Measurements from ENCODE around the gene ZBTB12.

ZBTB12 gene

DNA sequence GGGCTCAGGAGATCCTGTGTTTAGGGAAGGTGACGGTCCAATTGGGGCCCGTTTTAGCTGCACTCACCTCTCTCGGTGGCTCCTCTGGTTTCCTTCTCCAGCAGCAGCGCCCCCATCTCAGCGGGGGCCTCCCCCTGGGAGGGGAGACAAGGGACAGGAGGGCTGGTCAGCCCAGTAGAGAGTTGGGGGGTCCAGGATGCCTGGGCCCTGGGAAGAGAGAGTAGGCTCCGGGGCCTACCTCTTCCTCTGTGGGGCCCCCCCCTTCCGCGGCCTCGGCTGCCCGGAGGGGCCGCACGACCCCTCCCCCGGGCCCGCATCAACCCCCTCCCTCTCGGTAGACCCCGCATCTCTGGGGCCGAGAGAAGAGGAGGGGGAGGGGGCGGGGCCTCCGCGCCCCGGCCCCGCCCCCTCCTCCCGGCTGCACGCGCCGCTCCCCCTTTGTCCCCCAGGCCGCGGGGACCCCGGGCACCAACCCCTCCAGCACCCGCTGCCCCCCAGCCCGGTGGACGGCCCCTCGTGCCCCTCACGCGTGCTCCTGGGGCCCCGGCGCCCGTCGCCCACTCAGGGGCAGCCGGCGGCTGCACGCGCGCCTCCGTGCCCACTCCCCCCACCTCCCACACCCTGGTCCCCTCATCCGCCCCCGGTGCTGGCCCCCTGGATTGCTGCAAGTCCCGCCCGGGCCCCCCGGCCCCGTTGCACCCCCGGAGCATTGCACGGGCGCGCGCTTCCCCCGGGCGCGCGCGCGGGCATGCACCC lies 4.9 kb downstream of the ZBTB12 start:
- no peak for DNase-seq

DNA sequence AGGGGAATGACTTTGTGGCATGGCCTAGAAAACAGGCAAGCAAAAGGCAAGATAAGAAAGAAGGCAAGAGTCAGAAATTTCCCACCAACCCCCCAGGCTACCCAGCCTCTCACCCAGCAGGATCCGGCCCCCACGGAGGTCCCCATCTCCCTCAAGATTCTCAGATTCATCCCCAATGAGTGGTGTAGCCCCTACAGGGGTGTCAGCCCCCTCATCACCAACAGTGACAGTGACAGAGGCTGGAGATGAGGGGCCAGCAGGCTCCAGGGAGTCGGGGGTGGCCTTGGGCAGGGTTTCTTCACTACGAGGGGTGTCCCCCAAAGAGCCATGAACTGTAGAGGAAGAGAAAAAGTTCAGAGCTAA lies 5.4 kb downstream of the ZBTB12 start:
- no peak for DNase-seq

DNA sequence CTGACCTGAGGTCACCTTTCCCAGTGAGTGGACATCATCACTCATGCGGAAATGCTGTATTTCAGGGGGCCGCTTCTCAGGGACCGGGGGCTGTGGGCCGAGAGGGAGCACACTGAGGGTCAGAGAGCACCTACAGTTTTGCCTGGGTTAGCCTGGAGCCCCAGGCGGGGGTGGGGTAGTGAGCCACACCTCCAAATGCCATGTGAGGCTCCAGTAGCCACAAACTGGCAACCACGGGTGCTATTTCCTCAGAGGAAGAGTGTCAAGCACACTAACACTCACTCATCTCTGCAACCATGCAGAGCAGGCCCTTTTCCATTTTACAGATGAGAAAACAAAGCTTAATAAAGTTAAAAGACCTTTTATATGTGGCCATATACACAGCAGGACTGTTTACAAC lies 9.1 kb downstream of the ZBTB12 start:
- no peak for DNase-seq

DNA sequence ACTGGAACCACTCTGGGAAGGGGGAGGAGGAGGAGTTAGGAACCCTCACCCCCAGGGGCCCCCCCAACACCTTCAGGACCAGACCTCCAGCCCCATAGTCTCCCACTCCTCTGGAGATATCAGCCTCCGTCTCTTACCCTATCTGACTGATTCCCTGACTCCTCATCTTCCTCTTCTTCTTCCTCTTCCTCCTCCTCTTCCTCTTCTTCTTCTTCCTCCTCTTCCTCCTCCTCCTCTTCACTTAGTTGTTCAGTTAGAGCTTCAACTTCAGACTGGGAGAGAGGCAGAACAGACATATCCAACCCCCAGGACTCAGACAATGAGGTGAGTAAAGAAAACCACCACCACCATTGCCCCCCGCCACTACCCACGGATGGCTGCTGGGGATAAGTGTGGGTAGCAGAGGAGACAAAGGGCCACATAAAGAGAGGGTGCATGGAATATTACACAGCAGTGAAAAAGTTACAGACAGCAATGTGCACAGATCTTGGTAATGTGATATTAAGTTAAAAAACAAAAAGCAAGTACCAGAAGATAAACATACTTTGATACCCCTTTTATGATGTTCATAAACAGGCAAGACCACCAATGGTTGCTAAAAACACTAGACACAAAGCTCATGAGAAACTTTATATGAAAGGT lies 12.4 kb downstream of the ZBTB12 start:
- no peak for DNase-seq

DNA sequence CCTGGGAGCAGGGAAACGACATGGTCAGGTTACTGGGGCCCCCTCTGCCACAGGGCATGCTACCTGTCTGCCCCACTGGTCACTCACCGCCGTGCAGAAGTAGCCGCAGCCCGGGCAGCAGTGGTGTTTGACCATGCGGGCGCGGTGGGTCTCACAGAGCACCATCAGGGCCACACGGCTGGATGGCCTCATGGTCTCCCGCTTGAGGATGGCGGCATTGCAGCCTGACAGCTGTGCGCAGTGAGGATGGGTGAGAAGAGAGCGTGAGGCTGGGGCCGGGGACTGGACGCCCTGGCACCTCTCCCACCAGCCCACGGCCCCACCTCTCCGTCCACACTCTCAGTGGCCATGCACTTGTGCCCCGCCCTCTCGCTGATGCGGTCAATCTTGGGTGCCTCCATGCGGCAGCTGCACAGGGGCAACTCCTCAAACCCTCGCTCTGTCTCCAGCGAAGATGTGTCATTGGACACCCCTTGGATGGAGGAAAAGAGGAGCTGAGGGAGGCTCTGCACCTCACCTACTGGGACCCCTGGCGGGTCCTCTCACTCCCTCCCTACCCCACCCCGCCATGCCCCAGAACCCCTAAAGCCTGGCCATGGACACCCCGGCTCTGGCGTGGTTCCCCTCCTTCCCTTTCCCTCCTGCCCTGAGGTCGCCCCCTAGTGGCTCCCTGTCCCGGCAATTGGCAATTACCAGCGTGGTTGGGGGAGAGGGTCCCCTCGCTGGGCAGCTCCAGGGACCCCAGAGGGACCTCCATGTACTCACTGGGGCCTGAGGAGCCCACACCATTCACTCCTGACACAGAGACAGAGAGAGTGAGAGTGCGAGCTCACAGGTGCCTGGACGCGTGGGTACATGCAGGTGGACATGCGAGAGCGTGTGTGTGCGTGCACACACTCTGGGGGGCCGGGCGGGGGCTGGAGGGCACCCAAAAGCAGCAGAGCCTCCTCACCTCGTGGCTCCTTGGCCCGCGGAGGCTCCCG lies 13.3 kb downstream of the ZBTB12 start:
- peak; percentile 53 for DNase-seq

DNA sequence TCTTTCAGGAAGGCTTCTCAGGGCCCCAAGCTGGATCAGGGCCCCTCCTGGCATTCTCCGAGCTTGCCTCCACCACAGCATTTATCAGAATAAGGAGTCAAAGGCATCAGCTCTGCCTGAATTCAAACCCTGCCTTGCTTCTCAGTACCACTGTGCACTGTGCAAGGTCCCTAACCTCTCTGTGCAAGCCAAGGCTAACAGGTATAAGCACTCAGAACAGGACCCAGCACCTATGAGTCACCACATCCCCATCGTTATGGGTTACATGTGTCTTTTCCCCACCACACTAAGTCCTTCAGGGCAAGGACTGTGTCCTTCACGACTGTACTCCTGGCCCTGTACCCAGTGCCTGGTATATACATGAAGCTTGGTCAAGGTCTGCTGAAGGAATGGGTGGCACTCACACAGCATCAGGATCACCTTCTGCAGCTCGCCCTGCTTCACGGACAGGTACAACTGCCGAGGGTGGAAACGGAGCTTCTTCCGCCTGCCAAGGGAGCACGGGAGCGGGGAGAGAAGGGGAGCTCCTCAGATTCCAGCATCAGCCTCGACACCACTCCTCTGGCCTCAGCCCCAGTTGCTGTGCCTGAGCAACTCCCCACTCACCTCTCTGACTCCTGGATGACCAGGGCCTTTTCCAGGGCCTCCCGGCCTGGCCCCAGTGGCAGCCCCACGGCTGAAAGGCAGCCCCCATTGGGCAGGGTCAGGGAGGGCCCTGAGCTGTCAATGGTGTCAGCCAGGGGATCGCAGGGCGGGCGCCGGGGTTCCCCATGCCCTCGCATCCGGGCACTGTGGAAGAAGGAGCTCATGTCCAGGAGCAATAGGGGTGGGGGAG lies 14.5 kb downstream of the ZBTB12 start:
- DNase-seq = no peak

DNA sequence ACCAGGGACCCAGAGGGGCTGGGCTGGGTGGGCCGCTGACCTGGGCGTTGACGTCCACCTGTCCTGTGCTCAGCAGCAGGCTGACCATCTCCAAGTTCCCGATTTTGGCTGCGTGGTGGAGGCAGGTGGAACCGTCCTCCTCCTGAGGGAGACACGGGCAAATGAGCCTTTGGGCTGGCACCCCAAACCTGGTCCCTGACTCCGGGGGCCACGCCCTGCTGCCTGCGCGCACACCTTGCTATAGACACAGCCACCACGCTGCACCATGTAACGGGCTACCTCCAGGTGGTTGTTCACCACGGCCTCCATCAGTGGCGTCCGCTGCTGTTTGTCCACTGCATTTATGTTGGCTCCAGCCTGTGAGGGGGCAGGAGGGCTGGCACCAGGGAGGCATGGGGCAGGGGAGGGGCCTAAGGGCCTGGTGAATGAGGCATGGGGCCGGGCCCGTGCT lies 15.3 kb downstream of the ZBTB12 start:
- DNase-seq = no peak

DNA sequence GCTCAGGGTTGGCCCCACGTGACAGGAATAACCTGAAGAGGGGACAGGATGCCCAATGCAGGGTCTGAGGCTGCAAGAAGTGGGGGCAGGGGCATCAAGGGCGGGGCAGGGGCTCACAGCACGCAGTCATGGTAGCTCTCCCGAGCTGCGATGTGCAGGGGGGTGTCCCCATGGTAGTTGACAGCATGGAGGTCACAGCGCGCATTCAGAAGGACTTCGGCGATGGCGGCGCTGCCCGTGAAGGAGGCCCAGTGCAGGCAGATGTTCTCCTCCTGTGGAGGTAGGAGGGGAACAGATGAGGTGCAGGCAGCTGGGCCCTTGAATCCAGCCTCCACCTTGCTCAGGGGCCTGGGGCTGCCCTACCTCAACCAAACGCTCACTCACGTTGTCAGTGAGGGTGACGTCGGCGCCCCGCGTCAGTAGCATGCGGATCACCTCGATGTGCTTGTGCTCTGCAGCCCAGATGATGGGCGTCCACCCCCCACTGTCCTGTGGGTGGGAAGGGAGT lies 17.3 kb downstream of the ZBTB12 start:
- DNase-seq = no peak

DNA sequence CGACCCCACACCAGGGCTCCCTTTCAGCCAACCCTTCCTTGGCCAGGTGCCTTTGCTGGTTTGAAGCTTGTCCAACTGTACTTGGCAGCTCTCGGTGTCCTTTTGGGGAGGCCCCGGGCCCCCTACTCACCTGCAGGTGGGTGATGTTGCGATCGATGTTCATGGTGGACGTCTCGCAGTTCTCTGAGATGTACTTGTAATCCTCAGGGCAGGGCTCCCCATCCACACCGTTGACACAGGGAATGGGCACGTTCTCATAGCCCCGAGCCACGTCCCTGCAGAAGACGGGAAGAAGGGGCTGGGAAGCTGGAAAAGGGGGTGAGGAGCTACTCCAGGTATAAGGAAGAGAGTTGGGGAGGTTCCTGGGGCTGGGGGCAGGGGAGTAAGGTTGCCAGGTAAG lies 18.2 kb downstream of the ZBTB12 start:
- DNase-seq = no peak

DNA sequence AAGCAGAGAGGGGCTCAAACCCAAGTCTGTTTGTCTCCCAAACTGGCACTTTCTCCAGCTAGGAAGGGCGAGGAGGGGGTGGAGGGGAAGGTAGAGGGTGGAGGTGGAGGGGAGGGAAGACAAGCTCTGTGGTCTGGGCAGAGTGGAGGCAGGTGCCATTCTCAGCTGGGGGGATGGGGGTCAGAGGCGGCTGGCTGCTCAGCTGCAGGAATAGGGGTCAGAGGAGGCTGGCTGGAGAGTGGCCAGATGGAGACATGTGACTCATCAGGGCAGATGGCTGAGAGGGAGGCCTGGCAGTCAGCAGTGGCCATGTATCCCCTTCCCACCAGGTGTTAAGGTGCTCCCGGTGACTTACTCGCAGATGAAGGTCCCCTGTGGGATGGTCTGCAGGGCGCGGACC lies 19.5 kb downstream of the ZBTB12 start:
- no peak for DNase-seq

DNA sequence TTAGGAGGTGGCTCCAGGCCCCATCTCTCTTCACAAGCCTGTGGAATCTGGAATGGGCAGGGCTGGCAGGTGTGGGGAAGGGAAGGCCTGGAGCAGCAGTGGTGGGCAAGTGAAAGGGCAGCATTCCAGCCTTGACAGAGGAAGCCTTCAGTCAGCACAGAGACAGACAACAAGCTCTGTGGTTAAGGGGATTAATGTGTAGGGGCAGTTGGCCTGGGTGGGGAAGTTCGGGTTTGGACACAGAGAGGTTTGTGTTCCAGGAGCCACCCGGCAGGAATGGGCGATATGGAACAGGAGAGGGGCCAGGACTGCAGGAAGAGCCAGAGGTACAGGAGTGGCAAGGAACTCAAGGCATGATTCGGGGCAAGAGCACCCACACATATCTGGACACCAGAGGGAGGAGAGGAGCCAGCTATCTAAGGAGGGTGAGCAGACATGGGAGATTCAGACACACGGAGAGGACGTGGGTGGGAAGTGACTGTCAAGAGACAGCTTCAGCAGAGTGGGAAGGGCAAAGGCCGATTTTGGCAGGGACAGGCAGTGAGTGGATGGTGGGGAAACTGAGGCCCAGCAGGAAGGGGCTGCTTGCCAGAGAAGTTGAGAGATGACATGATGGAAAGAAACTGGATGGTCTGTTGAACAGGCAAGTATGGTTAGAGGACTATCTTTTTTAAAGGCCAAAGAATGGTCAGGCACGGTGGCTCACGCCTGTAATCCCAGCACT lies 20.6 kb downstream of the ZBTB12 start:
- no peak for DNase-seq

DNA sequence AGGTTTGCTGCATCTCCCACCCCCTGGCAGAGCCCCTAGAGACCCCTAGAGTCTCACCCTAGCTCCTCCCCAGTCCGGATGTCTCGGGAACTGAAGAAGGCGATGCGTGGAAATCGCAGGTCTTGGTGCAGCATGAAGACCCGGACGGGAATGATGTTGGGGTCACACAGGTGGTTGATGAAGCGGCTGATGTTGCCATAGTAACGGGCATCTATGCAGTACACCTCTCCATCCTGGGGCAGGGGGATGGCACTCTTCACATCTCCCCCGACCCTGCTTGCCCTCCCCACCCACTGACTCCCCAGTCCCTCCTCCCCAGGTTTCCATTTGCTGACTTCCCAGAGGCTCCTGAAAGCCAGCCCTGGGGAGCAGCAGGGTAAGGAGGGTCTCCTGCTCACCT lies 21.3 kb downstream of the ZBTB12 start:
- DNase-seq = no peak

DNA sequence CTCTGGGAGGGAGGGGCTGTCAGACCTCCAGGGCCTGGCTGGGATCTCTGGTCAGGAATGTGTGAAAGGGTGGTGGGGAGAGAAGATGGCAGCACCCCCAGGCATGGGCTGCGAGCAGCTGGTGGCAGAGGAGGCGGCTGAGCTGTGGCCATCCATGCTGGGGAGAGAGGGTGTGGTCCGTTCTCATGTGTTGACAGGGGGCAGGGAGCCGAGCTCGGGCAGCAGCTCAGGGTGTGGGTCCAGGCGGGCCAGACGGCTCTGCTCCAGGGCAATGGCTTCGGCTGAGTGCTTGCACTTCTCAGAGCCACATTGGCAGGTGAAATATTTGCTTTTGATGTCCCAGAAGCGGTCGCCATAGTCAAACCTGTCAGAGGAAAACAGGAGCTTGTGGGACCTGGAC lies 22.0 kb downstream of the ZBTB12 start:
- no peak for DNase-seq

DNA sequence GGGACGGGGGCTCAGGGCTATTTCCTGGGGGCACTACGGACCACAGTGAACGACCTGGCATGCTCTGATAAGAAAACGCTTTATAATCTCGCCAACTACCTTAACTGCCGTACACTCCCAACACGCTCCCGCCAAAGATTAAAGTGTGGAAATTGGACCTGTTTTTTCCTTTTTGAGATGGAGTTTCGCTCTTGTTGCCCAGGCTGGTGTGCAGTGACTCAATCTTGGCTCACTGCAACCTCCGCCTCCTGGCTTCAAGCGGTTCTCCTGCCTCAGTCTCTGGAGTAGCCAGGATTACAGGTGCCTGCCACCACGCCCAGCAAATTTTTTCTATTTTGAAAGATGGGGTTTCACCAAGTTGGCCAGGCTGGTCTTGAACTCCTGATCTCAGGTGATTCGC lies 22.7 kb downstream of the ZBTB12 start:
- no peak for DNase-seq

DNA sequence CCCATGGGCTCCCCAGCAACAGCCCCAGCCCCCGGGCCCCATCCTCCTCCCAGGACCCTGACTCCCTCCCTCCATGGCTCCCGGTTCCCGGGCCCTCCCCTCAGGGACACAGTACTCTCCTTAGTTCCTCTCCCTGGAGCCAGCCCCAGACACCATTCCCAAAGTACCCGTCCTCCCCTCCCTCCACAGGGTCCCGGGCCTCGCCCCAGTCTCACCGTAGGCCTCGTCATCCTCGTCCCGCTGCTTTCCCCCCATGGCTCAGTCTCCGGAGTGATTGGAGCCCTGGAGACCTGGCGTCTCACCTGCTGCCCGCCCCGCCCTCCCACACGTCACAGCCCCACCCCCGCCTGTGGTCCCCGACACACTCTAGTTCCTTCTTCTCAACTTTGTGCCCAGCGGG lies 23.2 kb downstream of the ZBTB12 start, which contains the start of gene SLC44A4:
Gene SLC44A4 (minus strand): TSS at position 272 of the 400 bp plus-strand sequence. CDS start 17 bp downstream, at position 255.
- DNase-seq = no peak

DNA sequence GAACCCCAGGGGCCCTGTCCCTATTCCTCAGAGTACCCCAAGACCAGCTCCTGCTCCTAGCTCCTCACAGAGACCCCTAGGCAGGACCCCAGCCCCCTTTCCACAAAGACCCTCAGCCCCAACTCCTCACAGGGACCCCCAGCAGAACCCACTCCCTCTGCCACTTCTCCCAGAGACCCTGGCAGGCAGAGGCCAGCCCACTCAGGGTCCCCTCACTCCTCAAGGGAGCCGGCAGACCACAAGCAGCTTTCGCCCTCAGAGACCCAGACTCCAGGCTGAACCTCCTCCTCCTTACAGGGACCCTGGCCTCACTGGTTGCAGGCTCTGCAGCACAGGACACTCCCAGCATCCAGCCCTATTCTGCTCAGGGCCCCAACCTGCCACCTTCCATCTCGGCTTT lies 23.7 kb downstream of the ZBTB12 start:
- DNase-seq = no peak

DNA sequence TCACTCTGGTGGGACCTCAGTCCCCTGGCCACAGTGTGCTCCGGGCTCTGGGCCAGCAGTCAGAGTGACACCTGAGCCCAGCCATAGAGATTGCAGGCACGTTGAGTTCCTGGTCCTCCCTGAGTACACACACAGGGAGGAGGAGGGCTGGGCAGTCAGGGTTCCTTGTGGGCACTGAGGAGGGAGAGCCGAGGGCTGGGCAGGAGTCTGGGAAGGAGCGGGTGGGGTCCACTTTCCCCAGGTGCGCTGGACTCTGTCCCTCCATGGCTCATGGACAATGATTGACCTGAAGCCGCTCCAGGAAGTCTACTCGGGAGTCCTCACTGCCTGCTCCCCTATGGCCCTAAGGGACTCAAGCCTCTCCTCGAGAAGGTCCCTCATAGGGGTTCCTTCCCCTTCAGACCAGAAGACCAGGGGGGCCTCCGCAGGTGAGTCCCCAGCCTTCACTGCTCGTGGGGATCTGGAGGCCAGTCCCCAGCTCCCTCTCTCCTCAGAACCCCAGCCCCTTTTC lies 24.2 kb downstream of the ZBTB12 start:
- no peak for DNase-seq

DNA sequence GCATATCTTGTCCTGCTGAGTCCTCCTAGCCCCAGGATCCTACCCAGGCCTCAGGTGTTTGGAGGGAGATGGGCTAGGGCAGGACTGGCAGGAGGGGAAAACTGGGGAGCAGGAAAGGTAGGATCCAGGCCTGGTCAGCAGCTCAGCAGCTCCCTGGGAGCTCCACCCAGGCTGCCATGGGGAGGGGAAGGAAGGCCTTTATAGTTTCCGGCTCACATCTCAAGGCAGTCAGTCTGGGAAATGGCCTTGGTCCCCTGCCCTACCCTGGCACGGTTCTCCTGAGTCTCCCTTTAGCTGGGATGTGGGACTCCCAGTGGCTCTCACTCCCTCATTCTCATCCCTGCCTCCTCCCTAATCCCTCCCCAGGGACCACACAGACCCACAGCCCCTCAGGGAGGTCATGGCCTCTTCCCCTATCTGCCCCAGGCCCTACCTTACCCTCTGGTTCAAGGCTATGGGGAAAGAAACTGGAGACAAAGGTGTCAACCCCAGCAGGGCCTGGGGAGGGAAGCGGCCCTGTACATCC lies 24.7 kb downstream of the ZBTB12 start:
- DNase-seq = no peak

DNA sequence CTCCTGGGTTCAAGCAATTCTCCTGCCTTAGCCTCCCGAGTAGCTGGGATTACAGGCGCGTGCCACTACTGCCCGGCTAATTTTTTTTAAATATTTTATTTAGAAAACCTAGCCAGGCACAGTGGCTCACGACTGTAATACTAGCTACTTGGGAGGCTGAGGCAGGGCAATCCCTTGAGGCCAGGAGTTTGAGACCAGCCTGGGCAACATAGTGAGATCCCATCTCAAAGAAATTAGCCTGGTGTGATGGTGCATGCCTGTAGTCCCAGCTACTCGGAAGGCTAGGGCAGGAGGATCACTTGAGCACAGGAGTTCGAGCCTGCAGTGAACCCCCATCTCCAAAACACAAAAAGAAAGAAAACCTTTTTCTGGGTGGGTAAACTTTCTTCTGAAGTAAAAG lies 25.5 kb downstream of the ZBTB12 start:
- no peak for DNase-seq

DNA sequence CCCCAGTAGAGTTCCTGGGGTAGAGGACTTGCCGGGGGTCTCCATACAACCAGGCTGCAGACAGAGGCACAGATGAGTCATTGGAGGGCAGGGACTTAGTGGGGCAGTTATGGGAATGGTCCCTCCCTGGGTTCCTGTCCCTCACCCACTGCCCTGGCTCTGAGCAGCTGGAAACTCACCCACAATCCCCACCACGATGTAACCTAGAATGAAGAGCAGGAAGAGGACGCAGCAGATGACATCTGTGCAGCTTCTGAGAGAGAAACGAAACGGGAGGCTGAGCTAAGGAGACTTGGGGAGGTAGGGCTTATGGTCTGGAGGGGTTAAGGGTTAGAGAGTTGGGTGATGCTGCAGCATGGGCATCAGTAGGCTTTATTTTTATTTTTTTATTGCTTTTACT lies 26.0 kb downstream of the ZBTB12 start:
- no peak for DNase-seq
